GM18870 (cell line): ENCODE measurements around the gene EXOC6.
"Not testable (repeated sequence)": the region's sequence is repeated elsewhere in the genome, so short reads cannot be mapped to it uniquely, and the experiment has no call there.

ENCODE experiments used
- ATAC-seq: cut with Tn5 transposase; IDR thresholded peaks from one replicate; pipeline ENCODE4 v1.9.1; 2021; ENCODE audit warnings: moderate library complexity; ENCODE audit not compliant: unreplicated experiment

EXOC6 gene

GRCh38 chr10:92931597-92931996 is 83.3 kb downstream of the EXOC6 start:
- ATAC-seq: no peak

DNA sequence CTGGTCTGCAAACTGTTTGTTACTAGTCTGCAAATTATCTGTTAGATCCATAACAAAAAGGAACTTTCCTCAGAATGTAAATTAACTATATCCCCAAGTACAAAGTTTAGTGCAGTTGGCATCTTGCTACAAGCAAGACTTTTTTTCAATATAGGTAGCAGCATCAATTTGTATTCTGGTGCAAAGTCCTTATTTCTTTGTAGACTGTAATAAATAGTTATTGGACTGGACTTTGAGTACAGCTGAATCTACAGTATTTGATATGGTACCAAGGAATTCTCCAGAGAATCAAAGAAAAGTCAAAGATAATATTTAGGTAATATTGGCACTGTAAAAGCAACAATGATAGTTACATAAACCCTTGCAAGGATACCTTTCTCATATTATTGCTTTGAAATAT is 89.6 kb downstream of the EXOC6 start:
- ATAC-seq: no peak

GRCh38 chr10:92938841-92939240 is 90.5 kb downstream of the EXOC6 start:
- no peak for ATAC-seq

DNA sequence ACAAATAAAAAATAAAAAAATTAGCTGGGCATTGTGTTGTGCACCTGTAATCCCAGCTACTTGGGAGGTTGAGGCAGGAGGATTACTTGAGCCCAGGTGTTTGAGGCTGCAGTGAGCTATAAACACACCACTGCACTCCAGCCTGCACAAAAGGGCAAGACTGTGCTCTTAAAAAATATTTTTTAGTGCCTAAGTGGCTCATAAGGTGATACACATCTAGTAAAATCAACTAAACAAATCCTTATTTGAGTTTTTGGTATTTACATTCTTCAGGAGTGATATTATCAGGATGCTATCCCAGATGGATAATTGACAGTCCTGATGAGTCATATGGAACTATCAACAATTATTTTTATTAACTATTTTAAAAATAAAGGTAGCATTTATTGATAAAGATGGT is 93.9 kb downstream of the EXOC6 start:
- ATAC-seq: no peak

GRCh38 chr10:92946491-92946890 is 98.2 kb downstream of the EXOC6 start:
- ATAC-seq: no peak

- not testable (repeated sequence) for ATAC-seq
Measured at GRCh38 chr10:92952573-92952972, 104.3 kb downstream of the EXOC6 start.

DNA sequence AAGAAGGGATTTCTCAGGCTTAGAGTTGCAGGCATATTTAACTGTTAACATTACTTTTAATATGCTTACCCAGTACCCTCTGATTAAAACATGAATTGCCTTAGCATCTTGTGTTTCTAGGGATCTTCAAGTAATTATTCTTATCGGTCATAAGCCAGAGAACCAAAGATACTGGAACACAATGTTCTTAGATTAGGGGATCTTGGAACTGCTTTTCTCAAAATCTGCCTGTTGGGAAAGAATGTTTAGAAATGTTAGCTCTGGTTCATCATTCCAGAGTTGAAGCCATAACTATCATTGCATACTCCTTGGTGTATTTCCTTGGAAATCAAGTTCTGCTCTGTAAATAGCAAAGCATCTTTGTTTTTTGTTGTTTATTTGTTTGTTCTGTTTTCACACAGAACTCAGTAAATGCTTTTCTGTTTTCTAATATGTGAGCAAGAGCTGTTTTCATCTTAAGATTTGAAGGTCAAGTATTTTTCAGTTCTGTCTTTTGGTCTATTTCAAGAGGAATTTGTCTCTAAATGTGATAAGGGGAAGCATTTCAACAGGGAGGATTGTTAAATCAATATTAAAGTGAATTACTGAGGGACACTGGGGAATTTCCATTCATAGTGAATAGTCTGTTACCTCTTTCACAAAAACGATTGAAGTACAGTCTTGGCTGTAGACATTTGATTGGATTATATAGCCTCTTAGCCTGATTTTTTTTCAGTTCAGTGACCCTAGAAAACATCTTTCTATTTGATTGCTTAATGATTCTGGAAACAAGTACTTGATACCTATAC is 109.1 kb downstream of the EXOC6 start:
- ATAC-seq: no peak

- no peak for ATAC-seq
Measured at GRCh38 chr10:92961638-92962037, 113.3 kb downstream of the EXOC6 start.

GRCh38 chr10:92965314-92965713 is 117.0 kb downstream of the EXOC6 start:
- ATAC-seq: no peak

DNA sequence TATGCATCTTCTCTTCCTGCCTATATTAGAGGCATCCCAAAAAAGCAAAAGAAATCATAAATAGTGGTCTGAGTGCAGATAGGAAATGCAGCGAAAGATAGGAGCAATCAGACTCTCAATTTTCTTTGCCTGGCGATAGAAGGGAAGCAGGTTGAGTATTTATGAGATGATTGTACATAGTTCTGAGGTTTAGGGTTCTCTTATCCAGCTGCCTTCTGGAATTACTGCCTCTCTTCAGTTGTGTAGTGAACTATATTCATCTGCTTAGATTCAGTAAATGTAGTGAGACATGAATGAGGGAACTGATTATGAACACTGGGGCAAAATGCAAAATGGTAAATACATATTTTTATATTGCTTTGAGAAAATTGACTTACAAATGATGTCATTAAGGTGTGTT is 119.3 kb downstream of the EXOC6 start:
- ATAC-seq: no peak

- ATAC-seq: no peak
Measured at GRCh38 chr10:92969151-92969550, 120.8 kb downstream of the EXOC6 start.

- no peak for ATAC-seq
Measured at GRCh38 chr10:92970301-92971070, 122.2 kb downstream of the EXOC6 start.

GRCh38 chr10:92972066-92972870 is 123.9 kb downstream of the EXOC6 start:
- ATAC-seq: no peak

- no peak for ATAC-seq
Measured at GRCh38 chr10:92972886-92973285, 124.6 kb downstream of the EXOC6 start.

GRCh38 chr10:92976278-92976677 is 128.0 kb downstream of the EXOC6 start:
- ATAC-seq: not testable (repeated sequence)

- ATAC-seq: no peak
Measured at GRCh38 chr10:92989250-92989649, 140.9 kb downstream of the EXOC6 start.

GRCh38 chr10:92990615-92991014 is 142.3 kb downstream of the EXOC6 start:
- ATAC-seq: no peak

GRCh38 chr10:92991513-92991912 is 143.2 kb downstream of the EXOC6 start:
- ATAC-seq: no peak

- no peak for ATAC-seq
Measured at GRCh38 chr10:92993699-92994272, 145.5 kb downstream of the EXOC6 start.

DNA sequence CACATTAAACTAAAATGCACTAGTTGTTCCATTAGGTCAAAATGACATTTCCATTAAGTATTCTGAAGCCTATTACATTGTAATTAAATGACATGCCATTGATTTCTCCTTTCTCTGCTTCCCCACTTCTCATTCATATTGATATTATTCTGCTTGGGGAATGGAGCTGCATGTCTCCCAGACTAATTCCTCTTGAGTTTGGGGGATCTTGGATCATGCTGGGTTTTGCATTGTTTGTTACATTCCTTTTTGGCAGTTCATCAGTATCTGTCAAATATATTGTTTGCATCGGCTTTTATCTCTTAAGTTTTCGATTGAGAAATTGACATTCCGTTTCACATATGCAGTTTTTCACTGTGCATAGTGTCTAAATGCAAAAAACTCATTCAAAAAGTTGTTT is 147.2 kb downstream of the EXOC6 start:
- ATAC-seq: no peak

DNA sequence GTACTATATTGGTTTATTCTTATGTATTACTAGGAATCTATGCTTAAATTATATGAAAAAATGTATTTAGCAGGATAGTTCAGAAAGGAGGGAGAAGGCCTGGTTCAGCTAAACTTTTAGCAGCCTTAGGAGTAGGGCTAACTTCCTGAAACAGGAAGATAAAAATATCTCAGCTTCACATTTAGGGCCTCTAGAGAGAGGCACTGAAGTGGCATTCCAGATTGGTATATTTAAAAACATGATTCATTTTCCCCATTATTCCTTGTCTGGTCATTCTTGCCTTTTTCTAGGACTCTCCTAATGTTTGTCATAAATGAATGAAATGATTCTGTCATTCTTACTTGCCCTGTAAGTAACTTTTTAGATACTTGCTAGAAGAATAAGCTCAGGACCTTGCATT is 149.3 kb downstream of the EXOC6 start:
- no peak for ATAC-seq
